Stimulated activated CD8-positive, alpha-beta memory T cell treated with anti-CD3 and anti-CD28 coated beads, Interleukin-2, amount 100 ng/mL, for 1 hour (primary cell): ENCODE measurements around the gene EFHC2.
A peak's percentile ranks its signal among the peaks of the same experiment; 100 is the strongest.

Source experiments
- DNase-seq, 2 donors: peaks; one replicate each; pipeline ENCODE4 v3.0.0-alpha.2; 2020; ENCODE audit warnings: low read depth in 2 of 2

Gene EFHC2, protein sequence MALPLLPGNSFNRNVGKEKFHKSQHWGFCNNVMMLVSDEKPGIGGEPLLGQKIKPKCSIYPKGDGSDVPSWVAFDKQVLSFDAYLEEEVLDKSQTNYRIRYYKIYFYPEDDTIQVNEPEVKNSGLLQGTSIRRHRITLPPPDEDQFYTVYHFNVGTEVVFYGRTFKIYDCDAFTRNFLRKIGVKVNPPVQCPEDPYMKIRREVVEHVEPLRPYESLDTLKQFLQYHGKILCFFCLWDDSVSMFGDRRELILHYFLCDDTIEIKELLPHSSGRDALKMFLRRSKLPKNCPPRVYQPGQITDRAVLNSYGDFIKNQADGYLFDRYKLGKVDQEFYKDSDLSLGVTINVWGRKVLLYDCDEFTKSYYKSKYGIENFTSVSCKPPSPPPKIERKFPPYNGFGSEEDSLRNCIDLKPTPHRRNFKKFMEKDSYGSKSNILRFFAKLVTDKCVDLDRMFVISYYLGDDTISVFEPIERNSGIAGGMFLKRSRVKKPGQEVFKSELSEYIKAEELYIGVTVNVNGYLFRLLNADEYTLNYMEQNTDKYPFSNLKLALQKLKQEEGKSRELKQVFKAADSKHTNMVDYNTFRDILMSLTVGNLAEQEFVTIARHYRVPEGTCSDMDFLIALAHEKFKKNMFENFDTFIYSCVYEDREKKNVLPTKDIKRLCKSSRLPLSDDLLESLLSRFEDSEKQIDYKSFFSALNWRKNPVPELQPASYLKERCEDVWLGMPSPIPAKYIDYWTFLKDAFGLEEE

DNA sequence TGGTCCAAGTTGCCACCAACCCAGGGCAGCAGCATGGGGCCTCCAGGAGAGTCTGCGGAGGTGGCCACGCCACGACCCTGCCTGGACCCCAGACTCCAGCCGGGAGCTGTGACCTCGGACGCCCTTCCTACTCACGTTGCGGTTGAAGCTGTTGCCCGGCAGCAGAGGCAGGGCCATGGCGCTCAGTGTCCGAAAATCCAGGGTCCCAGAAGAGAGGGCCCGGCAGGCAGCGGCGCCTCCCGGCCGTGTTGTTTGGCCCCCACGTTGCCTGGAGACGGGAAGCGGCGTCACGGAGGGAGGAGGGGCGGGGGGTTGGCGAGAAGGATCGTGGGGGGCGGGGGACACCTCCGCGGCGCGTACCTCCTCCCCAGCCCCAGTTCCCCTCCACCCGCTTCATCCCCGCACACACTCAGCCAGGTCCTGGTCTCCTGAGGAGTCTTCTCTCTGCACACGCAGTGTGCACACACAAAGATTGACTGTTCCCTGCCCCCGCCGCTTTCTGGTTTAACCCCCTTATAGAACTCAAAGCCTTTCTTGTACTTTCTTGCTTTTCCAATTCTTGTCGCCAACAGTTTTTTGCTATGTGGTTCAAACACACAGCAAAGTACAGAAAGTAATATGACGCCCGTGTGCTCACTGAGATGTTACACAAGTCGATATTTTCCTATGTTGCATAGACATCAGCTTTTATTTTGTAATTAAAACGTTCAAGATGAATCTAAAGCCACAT is at the start of gene EFHC2:
Gene EFHC2, minus strand, starts transcription at position 261 of the 730 bp plus-strand sequence. Its CDS starts 84 bp downstream, at position 177.
- peak; percentile 19 to 32 for DNase-seq

DNA sequence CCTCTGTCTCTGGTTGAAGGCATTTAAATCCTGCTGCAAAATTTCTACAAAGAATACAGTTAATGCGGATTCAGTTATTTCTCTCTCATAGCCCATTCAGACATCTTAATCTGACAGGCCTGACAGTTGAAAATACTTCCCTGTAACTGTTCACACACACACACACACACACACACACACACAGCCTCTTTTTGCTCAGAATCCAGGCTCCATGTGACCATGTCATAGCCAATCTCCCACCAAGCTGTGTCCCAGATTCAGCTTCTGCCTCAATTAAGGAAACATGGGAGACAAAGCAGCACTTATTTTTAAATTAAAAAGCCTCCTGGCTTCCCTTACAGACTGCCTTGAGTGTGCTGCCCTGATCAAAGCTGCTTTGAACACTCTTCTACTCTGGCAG is 49.3 kb upstream of the EFHC2 start:
- no peak for DNase-seq

DNA sequence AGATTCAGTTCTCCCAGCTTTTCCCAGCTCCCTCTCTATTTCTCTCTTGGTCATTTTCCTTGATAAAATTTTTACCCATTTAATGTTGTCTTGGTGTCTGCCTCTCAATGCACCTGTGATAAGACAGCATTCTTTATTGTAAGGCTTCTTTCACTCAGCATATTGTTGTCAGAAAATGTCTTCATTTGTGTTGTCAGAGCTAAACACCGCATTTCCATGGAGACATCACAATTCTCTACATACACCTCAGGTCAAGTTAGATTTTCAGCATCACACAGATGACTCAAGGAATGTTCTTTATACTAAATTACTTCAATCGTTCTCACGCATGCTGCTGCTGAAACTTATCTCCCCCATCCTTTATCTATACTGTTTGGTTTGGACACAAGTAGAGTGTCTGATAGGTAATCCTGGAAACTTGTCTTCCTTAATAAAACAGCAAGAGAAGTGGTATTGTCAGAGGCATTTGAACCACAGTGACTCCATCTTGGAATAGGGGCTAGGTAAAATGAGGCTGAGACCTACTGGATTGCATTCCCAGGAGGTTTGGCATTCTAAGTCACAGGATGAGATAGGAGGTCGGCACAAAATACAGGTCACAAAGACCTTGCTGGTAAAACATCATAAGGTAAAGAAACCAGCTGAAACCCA is 41.3 kb upstream of the EFHC2 start:
- DNase-seq: no peak

DNA sequence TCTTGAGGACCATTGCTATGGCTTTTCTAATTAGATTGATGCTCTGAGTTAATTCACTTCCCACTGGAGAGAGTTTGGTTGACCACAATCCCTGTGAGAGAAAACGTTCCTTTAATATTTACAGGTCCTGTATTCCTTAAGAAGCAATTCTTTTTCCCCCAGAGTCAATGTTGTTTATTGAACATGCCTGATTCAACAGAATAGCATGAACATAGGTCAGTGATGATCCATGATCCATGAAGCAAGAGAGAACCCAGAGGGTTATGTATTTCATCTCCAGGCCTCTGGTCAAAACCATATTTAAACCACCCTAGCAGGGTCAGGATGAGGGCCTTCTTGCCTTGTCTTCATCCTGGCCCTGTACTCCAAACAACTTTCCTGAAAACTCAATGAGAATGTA is 39.4 kb upstream of the EFHC2 start:
- DNase-seq: no peak

DNA sequence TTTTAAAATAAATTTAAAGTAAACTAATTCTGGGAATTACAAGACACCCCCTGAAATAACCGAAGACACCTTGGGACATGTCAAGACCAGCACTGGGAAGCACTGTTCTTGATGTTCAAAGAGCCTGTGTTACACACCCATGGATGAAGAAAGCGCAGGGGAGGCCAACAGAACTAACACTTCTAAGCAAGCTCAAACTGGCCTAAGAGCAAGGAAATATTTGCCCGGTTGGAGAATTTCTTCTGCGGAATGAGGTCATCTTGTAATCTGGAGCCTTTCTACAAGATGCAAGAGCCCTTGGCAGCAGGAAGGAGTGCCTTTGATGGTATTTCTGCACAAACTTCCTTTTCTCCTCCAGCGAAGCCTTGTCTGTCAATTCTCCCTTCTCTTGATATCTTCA is 9.3 kb upstream of the EFHC2 start:
- no peak for DNase-seq

DNA sequence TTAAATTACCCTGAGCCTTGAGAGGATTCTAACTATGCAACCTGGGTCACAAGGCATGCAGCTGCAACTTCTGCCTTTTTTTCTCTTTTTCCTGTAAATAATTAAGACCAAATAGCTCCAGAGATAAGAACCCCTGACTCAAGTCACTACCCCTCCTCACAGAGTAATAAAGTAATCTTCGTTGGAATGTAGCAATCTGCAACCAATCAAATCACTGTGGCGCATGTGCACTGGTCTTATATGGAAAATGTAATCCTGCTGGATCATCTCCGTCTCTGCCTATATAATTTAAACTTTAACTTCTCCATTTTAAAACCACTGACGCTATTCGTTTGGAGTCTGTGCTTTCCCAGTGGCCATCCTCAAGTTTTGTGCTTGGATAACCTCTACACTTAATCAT is 6.1 kb upstream of the EFHC2 start:
- no peak for DNase-seq

DNA sequence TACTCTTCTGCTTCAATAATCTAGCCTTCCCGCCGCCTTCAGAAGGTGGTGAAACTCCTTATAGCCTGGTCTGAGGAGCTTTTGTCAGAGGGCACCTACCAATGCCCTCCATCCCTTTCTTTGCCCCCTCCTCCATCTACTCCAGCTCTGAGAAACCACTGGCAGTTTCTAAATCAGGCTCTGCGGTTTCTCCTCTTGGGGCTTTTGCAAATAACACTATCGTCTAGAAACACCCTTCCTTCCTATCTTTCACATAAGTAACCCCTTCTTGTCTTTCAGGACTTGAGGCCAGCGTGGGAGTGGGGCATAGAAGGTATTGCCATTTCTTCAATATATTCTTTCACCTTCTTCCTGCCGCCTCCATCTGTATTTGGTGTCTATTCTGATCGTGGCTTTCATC is 1.2 kb upstream of the EFHC2 start:
- no peak for DNase-seq

DNA sequence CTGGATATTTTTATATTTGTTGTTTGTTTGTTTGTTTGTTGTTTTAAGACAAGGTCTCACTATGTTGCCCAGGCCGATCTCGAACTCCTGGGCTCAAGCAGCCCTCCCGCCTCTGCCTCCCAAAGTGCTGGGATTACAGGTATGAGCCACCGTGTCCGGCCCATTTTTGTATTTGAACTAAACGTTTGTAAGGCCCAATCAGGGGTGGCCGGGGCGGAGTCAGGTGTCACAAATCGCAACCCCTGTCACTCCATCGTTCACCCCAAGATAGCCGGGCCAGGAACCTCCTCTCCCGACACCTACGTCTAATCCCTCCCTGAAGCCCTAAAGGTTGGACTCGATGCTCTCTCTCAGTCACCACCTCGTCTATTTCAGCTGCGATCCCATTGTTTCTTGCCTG is 722 bp upstream of the EFHC2 start:
- DNase-seq: peak in 1 of 2 donors; percentile 28

DNA sequence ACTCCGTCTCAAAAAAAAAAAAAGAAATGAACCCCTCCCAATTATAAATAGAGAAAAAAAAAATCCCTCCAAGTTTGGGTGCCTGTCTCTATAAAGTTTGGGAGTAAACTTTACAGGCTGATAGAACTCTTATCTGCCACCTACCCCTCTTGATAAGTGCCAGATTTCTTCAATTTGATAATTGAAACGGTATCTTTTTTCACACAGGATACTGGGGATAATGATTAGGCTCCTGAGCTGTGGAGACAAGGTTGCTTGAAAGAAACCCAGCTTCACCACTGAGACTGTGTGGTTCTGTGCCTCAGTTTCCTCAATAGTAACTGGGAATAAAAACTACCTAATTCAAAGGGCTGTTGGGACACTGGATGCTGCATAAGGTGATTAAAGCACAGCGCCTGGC is 606 bp downstream of the EFHC2 start:
- no peak for DNase-seq

DNA sequence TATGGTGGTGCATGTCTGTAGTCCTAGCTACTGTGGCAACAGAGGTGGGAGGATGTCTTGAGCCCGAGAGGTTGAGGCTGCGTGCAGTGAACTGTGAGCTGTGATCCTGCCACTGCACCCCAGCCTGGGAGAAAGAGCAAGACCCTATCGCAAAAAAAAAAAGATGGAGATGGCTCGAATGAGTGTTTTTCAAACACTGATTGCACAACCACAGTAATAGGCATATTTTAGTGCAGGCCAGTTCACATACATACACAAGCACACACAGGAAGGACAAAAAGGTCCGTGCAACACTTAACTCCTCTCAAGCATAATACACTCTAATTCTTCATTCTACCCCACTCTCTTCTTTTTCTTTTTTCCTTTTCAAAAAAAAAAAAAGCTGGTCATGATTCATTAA is 5.1 kb downstream of the EFHC2 start:
- no peak for DNase-seq

DNA sequence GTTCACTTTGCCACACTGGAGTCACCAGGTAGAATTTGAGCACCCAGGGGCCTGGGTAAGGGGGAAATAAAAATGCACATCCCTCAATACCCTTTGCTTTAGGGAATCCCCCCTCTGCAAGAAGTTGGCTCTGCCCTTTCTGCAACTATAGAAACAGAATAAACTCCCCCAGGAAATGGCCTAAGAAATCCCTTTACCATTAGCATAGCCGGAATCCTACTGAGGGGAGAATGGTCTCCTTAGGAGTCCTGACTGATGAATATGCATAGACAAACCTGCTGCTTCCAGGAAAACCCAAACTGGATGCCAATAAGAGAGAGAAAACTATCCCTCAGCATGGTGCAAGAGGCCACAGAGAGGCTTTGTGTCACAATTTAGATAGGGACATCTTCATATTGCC is 11.0 kb downstream of the EFHC2 start:
- DNase-seq: no peak

DNA sequence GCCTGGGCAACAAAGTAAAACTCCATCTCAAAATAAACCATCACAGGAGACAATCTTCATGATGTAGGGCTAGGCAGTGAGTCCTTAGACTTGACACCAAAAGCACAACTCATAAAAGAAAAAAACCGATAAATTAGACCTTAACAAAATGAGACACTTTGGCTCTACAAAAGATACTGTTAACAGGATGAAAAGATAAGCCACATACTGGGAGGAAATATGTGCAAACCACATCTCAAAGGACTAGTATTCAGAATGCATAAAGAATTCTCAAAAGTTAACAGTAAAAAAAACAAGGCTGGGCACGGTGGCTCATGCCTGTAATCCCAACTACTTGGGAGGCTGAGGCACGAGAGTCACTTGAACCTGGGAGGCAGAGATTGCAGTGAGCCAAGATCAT is 13.2 kb downstream of the EFHC2 start:
- DNase-seq: no peak

DNA sequence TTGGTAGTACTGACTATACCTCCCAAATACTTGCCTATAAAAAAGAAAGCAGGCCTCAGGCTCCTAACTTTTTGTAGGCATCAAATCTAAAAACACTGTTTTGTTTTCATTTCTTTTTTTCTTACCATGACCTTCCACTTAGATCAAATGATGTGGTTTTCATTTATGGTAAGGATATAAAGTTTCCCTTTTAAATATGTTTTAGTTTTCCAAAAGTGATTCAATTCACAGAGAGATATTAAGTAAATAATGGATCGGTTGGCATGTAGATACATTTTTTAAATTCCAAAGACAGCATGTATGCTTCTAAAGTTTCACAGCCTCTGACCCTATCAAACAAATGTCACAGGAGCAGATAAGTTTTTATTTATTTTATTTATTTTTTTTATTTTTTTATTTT is 23.9 kb downstream of the EFHC2 start:
- no peak for DNase-seq

DNA sequence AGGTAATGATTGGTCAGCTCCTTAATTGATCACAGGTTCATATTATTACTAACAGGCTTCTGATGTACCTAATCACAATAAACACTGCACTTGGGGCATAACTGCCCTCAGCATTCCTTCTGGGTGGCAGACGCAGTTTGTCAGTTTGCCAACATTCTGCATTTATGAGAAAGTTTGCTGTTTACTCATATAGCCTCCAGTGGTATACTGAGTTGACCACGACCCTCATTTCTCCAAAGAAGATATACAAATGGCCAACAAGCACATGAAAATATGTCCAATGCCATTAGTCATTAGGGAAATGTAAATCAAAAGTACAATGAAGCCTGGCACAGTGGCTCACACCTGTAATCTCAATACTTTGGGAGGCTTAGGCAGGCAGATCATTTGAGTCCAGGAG is 26.3 kb downstream of the EFHC2 start:
- DNase-seq: no peak

DNA sequence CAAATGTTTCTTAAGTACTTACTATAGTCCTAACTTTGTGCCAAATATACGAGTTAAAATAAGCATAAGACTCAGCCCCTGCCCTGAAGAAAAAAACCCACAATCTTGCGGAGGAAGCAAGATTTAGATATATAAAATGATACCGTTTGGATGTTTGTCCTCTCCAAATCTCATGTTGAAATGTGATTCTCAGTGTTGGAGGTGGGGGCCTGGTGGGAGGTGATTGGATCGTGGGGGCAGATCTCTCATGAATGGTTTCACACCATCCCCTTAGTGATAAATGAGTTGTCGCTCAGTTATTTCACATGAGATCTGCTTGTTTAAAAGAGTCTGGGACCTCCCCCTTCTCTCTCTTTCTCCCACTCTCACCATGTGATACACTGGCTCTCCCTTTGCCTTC is 28.7 kb downstream of the EFHC2 start:
- DNase-seq: no peak

DNA sequence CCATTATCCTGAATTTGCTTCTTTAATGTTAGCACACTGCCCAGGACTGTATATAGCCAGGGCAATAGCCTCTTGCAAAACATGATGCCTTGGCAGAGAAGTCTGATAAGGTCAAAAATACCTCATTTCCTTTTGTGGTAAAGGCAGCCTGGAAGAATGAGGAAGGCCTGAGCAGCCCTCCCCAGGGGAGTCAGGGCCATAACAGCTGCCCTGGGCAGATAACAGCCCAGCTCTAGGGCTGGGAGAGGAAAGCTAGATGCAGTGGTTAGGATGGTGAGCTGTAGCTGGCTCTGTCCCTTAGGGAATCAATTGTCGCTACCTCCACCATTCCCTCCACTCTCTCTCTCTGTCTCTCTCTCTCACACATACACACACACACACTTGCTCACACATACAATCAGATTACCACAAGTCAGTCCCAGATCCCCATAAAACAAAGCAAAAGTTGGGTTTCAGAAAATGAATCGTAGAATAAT is 29.2 kb downstream of the EFHC2 start:
- DNase-seq: no peak

DNA sequence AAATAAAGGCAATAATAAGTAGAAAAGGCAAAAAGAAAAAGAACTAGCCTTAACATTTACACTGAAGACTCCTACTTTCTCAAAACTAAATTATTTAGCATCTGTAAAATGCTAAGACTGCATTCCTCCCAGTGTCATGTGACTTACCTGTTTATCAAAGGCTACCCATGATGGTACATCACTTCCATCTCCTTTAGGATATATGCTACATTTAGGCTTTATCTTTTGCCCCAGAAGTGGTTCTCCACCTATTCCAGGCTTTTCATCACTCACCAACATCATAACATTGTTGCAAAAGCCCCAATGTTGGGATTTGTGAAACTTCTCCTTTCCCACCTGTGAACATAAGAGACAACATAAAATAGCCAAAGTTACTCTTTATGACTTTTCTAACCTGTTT is 31.1 kb downstream of the EFHC2 start:
- no peak for DNase-seq

DNA sequence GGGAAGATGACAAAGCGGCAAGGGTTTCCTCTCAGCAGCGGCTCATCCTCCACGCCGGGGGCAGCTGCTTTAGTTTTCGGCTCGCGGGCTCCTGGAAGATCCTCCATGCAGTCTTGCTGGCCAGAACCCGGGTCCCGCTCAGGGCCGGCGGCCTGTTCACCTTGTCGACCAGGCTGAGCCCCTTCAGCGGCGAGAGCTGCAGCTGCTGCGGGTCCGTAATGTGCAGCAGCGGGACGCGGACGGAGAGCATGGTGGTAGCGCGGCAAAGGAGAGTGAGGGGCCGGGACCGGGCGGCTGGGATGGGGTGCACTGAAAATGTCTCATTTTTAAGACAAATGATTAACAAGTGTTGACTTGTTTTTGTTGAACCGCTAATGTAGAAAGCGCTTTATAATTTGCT is 33.2 kb downstream of the EFHC2 start:
- DNase-seq: no peak

DNA sequence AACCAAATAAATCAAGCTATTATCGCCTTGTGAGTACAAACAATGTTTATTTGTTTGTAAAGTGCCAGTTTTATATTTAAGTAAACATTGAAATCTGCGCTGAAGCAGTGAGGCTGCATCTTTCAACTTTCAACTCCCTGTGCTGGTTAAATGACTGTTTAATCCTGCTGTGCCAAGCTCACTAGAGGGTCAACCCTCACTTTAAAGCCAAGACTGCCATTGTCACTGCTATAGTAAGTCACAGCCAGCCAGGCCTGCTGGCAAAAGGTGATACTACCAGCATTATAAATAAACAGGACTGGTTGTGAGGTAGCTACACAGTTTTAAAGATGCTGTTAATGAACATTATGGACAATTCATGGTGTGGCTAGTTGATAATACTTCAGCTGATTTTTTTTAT is 34.6 kb downstream of the EFHC2 start:
- DNase-seq: no peak

DNA sequence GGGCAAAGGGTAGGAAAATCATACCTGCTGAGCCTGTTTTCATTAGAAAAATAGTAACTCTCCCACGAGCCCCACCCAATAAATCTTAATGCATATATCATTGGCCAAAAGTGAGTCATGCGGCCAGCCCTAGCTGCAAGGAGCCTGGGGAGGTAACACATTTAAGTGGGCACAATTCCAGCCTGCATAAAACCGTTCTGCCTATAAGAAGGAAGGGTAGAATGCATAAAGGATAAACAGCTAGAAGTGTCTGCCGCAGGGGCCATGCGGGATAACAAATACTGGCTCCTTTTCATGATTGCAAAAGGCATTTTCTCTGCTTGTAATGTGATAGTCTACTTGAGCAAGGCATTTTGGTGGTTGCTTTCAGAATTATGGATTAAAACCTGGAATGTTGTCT is 37.1 kb downstream of the EFHC2 start:
- no peak for DNase-seq

DNA sequence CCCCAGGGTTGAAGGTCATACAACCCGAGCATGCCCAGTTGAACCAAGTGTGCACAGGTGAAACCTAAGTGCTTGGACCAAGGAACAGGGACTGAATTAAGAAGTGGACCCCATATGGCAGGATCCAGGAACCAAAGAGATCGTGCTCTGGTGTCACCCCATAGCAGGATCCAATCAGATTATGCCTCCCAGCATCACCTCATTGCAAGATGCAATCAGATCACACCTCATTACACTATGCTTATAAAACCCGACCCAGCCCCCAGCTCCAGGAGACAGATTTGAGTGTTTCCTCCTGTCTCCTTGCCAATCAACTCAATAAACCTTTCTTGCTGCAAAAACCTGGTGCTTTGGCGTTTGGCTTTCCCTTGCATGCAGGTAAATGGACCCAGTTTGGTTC is 37.6 kb downstream of the EFHC2 start:
- DNase-seq: no peak

DNA sequence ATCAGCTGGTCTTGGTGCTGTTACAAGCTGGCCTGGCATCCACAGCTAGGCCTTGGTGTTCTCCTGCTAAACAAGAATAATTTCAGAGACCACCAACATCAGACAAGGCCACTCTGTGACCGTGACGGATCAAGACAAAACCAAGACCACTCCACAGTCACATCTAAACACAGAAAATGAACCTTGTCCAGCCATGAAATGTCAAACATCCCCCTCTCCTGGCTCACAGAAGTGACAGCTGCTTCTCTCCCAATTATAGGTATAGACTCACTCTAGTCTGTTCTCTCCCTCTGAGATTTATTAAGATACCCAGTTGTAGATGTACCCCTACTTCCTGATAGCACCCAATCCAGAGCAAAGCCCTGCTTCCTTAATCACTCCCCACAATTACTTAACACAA is 40.4 kb downstream of the EFHC2 start:
- DNase-seq: no peak
